ENCODE measurements around the gene LIN7B.

The LIN7B gene

GRCh38 chr19:49094505-49095482 is 19.4 kb upstream of the LIN7B start:
- DNase-seq: no peak

- peak; percentile 84 for DNase-seq
These were observed 16.5 kb upstream of the LIN7B start for GRCh38 chr19:49097453-49098288.

GRCh38 chr19:49098795-49099194 is 15.4 kb upstream of the LIN7B start:
- no peak for DNase-seq

- no peak for DNase-seq
These were observed 13.0 kb upstream of the LIN7B start for GRCh38 chr19:49101160-49101559.

GRCh38 chr19:49102303-49102702 is 11.9 kb upstream of the LIN7B start:
- no peak for DNase-seq

- no peak for DNase-seq
These were observed 10.7 kb upstream of the LIN7B start for GRCh38 chr19:49103331-49104085.

GRCh38 chr19:49104229-49104864 is 9.8 kb upstream of the LIN7B start:
- no peak for DNase-seq

- peak; percentile 70 for DNase-seq
These were observed 7.5 kb upstream of the LIN7B start for GRCh38 chr19:49106648-49107135.

GRCh38 chr19:49107625-49108459 is 6.3 kb upstream of the LIN7B start:
- DNase-seq: no peak

GRCh38 chr19:49109051-49109450 is 5.1 kb upstream of the LIN7B start:
- no peak for DNase-seq

GRCh38 chr19:49109569-49110233 is 4.5 kb upstream of the LIN7B start:
- no peak for DNase-seq

- DNase-seq: no peak
These were observed 3.6 kb upstream of the LIN7B start for GRCh38 chr19:49110567-49110966.

GRCh38 chr19:49111218-49111998 is 2.8 kb upstream of the LIN7B start:
- no peak for DNase-seq

GRCh38 chr19:49114630-49115363 is 627 bp downstream of the LIN7B start:
- peak; percentile 54 for DNase-seq

- no peak for DNase-seq
These were observed 2.4 kb downstream of the LIN7B start for GRCh38 chr19:49116544-49116943.

- no peak for DNase-seq
These were observed 3.8 kb downstream of the LIN7B start for GRCh38 chr19:49117677-49118564.

GRCh38 chr19:49118565-49119410 is 4.6 kb downstream of the LIN7B start, which contains the start of gene C19orf73:
Gene C19orf73 (minus strand): TSS chr19:49119143. CDS start chr19:49119022, 121 bp downstream.
- peak; percentile 97 for DNase-seq

All from CD4-positive, alpha-beta T cell treated with Interleukin-21 for 1 hour (primary cell).